Activated CD8-positive, alpha-beta memory T cell treated with anti-CD3 and anti-CD28 coated beads, Interleukin-2, amount 50 U/mL, for 4 hours (primary cell): ENCODE results near the gene APC2.
A peak's percentile ranks its signal among the peaks of the same experiment; 100 is the strongest.
"Not testable (repeated sequence)": the region's sequence is repeated elsewhere in the genome, so short reads cannot be mapped to it uniquely, and the experiment has no call there.

Experiments
- DNase-seq: peaks from one replicate; pipeline ENCODE4 v3.0.0-alpha.2; 2020

Gene APC2

DNA sequence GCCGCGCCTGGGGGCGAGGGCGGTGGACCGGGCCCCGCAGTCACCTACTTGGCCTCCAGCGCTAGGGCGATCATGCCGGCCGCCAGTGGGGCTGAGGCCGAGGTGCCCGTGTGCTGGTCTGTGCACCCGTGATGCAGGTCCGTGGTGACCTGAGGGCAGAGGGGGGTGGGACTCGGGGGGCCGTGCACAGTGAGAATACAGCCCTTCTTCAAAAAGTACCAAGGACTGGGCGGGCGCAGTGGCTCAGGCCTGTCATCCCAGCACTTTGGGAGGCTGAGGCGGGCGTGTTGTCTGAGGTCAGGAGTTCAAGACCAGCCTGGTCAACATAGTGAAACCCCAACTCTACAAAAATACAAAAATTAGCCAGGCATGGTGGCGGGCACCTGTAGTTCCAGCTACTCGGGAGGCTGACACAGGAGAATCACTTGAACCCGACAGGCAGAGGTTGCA lies 34.1 kb downstream of the APC2 start:
- DNase-seq = no peak

DNA sequence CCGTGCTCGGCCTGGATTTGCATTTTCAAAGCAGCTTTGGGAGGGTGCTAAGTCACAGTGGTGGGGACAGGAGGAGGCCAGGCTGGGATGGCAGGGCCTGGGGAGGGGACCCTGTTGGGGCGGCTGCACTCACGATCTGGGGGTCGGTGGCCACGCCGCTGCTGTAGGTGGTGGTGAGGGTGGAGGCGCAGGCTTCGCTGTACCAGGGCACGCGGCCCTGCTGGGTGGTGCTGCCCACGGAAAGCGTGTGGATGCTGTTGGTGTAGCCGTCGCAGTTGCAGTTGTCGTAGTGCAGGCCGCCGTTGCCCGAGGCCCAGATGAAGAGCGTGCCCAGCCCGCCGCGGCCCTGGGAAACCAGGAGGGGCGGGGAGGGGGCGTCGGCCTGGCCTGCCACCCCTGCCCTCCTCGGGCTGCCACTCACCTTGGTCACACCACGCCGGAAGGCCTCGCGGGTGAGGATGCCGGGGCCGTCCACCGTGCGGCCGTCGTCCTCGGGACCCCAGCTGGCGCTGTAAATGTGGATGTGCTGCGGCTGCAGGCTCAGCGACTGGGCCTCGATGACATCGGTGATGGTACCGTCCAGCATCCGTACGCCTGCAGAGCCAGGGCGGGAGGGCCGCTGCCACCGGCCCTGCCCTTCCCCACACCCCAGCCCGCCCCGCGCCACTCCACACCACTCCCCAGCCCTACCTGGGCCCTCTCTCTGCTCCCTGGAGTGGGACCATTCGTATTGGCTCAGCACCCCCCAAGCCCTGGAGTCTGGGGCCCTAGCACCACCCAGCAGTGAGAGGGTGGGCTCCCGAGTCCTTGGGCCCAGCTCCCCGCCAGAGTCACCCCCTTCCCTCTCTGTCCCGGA lies 37.0 kb downstream of the APC2 start:
- DNase-seq = peak; percentile 13

DNA sequence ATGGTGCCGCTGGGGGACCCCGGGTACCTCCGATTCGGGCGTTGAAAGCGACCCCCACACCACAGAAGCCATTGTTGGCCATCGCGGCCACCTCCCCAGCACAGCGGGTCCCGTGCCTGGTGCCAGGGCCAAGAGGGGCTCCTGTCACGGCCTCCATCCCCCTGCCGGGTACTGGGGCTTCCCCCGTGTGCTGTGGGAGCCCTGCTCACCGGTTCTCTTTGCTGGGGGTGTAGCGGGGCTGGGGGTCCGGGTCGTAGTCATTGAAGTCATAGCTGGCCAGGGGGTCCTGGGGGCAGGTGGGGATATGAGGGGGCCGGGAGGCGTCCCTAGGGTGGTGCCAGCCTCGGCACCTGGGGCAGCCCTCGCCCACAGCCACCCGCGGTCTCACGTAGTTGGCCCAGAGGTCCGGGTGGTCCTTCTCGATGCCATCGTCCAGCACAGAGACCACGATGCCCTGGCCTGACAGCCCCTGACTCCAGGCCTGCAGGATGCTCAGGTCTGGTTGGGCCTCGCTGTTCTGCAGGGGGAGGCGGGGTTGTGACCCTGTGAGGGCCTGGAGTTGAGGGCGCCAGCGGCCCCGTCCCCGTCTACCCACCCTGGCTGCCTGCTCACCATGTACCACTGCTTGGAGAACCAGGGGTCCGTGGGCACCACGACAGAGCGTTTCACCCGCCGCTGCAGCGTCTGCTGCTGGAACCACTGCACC lies 37.8 kb downstream of the APC2 start:
- peak; percentile 10 for DNase-seq

DNA sequence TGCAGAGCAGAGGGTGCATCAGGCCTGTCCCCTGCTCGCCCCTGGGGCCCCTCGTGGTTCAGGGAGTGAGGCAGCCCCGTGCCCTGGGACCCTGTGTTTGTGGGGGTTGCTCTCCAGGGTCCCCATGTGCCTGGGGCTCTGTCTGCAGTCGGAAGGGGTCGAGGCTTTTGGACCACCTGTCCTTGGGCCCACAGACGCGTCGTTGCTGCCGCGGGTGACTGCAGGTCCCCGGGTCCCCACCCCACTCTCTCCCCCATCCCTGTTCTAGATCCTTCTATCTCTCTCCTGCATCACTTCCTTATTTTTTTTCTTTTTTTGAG lies 38.3 kb downstream of the APC2 start:
- peak; percentile 17 for DNase-seq

DNA sequence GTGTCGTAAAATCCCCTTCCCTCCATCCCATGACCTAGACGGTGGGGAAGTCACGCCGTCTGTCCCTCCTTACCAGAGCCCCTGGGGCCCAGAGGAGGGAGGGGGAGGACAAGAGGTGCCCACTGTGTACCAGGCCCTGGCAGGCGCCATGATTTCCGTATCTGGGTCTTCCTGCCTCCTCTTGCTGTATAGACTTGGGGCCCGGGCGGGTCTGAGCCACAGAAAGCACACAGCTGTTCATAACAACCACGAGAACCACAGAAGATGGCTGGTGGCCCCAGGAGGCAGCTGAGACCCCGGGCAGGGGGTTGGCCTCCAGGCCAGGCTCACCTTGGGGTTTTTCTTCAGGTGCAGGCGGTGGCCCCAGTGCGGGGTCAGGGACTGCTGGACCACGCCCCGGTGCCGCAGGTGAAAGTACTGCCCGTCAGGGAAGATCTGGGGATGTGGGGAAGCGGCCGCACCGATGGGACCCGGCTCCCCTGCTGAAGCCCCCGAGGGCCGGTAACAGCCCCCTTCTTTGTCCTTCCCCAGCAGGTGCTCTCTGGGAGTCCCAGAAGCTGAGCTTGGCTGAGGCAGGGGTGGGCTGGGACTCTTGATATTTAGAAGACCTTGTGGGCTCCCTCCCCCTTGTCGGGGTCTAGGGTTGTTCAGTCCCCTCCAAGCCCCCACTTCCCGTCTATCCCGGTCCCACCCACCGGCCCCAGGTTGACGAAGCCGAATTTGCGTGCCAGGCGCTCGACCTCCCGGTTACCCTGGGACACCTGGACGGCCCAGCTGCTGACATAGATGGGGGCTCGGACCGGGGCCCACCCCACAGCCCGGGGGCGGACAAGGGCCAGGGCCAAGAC lies 39.8 kb downstream of the APC2 start:
- peak; percentile 21 for DNase-seq

DNA sequence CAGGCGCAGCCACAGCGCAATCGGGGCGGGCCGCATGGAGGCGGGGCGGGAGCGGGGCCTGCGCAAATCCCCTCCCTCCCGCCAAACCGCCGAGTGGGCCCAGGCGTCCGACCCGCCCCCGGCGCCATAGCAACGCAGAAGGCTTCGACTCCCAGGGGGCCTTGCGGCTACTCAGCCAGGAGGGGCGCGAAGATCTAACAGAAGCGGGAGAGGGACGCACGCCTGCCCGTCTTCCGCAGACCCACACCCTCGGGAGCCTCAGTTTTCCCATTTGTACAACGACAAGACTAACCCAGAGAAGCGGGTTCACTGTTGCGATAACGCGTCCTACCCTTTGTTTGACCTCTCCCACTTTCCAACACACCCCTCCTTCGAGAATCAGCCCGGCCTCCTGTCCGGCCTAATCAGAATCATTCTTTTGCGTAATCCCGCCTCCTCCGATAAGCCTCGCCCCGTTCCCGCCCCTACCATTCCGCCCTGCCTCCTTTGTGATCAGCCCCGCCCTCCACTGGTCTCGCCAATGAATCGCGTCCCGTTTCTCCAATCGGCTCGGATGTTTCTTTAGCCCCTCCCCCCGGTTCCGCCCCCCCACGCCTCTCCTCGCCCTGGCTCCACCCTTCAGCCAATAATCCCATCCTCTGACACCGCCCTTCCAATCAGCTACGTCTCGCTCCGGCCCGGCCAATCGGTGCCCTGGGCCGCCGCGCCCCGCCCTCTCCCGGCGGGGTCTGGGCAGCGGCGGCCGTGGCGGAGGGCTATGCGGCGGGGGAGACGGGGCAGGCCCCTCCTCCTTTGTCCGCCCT lies 40.6 kb downstream of the APC2 start, which contains the start of gene PCSK4:
Gene PCSK4 (minus strand): TSS at position 40 of the 803 bp plus-strand sequence. CDS start 4 bp downstream, at position 36.
- DNase-seq = peak; percentile 95

DNA sequence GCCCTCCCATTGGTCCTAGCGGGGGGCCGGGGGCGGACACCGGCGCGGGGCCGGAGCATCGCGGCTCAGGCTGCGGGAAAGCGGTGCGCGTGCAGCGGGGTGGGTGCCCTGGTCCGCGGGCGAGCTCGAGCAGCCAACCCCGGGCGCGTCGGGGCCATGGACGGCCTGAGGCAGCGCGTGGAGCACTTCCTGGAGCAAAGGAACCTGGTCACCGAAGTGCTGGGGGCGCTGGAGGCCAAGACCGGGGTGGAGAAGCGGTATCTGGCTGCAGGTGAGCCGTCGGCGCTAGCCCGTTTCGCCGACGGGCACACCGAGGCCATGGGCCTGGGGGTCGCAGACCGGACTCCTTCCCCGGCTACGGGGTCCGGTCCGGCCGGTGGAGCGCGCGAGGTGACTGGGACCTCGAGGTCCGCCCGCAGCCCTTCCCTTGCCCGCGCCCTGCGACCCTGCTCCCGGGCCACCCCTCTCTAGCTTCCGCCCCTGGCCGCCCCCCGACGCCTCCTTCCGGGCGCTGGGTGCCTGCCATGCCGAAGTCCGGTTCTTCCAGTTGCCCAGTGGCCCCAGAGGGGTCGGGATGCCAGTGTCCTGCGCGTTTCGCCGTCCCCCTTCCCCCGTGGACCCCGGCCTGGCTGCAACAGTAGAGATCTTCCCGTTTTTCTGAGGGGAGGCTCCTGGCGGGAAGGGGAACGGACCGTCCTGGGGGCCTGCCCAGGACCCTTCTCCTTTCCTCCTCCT lies 41.4 kb downstream of the APC2 start, which contains the start of gene REEP6:
Gene REEP6 (plus strand): TSS at position 68 of the 735 bp plus-strand sequence. CDS start 89 bp downstream, at position 157.
- no peak for DNase-seq

DNA sequence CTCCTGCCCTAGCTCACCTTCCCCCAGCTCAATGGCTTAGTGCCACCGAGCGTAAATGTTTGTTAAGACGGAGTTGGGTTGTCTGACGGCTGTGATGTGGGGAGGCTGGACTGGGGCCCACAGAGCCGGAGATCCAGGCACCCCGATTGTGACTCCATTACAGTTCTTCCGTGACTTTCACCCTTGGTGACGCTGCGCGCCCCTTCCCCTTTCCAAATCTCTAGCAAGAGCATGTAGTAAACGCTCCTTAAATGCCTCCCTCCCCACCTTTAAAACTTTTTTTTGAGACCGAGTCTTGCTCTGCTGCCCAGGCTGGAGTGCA lies 41.9 kb downstream of the APC2 start:
- DNase-seq = no peak

DNA sequence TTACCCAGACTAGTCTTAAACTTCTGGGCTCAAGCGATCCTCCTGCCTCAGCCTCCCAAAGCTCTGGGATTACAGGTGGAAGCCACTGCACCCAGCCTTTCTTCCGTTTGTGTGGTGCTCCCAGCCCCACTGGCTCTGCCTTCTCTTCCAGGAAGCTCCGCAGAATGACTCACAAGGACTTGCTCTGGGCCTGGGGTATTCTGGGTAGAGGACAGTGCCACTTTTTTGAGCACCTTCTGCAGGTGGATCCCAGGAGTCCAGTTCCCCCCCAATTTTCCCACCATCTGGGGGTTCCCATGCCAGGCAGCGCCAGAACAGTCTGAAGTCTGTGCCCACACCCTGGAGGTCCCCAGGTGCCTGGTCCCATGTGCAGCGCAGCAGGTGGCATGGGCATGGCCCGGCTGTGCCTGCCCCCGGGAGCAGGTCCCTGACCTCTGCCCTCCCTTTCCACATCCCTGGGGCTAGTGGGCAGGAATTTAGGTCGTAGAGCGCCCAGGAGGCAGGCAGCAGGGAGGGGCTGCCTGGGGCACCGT lies 42.6 kb downstream of the APC2 start:
- peak; percentile 15 for DNase-seq

DNA sequence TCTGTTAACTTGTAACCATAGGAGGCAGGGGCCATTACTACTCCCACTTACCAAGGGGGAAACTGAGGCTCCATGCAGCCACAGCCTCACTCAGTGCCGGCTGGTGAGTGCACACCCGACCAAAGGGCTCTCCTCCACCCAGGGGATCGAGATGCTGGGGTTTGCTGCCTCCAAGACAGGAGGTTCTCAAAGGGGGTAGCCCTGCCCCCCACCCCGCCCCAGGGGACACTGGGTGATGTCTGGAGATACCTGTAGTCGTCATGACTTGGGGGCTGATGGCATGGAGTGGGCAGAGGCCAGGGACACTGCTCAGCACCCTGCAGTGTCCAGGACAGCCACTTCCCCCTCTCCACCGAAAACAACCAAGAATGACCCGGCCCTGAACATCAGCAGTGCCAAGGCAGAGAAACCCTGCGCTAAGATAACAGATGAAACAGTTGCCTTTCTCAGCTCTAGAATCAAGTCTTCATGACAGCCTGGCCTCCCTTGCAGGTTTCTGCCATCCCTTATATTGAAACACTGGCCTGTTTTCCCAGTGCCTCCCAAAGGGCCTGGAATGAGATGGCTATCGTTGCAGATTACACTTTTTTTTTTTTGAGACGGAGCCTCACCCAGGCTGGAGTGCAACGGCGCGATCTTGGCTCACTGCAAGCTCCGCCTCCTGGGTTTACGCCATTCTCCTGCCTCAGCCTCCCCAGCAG lies 44.3 kb downstream of the APC2 start:
- no peak for DNase-seq

DNA sequence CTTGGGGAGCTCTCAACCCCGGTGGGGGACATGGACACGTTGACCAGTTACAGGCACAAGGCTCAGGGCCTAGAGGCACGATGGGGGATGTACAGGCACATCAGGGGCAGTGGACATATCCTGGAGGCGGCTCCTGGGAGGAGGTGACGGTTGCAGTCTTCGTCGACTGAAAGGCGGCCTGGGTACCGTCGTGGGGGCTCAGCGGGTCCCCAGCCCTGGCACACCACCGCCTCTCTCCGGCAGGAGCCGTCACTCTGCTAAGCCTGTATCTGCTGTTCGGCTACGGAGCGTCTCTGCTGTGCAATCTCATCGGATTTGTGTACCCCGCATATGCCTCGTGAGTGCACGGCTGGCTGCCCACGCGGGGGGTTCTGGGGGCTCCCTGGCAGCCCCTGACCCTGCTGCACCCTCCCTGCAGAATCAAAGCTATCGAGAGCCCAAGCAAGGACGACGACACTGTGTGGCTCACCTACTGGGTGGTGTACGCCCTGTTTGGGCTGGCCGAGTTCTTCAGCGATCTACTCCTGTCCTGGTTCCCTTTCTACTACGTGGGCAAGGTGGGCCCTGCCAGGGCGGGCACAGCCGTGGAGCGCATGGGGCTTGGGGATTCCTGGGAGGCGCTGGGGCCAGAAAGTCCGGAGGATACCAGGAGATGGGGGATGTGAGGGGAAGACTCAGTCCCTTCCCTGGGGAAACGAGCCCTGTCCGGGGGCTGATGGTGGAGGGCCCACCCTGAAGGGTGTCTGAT lies 45.3 kb downstream of the APC2 start:
- no peak for DNase-seq

DNA sequence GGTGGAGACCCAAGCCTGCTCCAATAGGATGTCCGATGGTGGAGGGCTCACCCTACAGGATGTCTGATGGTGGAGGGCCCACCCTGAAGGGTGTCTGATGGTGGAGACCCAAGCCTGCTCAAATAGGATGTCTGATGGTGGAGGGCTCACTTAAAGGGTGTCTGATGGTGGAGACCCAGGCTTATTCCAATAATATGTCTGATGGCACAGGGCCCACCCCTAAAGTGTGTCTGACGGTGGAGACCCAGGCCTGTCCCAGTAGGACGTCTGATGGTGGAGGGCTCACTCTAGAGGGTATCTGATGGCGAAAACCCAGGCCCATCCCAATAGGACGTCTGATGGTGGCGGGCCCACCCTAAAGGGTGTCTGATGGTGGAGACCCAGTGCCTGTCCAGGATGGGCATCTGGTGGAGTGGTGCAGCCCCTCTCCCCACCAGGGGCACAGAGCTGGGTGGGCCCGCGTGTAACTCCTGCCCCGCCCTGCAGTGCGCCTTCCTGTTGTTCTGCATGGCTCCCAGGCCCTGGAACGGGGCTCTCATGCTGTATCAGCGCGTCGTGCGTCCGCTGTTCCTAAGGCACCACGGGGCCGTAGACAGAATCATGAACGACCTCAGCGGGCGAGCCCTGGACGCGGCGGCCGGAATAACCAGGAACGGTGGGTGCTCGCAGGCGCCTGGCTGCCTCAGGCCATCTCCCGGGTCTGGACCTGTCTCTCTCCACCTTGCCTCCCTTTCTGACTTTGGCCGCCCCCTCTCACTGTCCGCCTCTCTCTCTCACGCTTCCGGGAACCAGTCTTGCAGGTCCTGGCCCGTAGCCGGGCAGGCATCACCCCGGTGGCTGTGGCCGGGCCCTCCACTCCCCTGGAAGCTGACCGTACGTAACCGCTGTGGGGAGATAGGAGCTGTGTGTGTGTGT lies 46.1 kb downstream of the APC2 start:
- DNase-seq = no peak

DNA sequence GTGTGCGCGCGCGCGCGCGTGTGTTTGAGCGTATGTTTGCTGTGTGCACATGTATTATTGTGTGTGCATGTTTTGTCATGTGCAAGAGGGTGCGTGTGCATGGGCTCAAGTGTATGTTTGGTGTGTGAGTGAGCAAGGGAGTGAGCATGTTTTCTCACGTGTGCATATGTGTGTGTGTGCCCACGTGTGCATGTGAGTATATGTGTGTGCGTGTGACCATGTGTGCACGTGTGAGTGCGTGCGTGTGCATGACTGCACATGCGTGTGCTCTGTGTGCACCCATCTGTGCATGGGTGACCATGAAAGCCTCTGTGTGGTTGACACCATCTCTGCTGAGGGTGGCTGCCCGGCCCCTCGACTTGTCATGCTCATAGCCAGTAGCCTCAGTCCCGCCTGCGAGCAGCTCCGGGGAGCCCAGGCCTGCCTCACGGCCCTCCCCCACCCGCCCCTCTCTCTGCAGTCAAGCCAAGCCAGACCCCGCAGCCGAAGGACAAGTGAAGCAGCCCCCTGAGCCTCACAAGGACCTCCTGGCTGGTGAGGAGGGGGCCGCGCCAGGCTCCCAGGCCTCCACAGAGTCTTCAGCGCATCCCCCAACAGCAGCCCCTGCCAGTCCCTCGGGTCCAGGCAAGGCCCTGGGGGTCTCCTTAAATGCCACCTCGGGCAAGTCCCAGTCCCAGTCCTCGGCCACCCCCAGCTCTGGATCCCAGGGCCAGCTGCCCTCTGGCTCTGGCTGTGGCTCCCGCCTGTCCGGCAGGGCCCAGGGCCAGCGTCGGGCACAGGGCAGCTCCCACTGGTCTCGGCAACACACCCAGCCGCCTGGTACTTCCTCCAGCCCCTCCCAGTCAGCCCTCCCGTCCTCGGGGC lies 47.0 kb downstream of the APC2 start:
- DNase-seq = no peak

DNA sequence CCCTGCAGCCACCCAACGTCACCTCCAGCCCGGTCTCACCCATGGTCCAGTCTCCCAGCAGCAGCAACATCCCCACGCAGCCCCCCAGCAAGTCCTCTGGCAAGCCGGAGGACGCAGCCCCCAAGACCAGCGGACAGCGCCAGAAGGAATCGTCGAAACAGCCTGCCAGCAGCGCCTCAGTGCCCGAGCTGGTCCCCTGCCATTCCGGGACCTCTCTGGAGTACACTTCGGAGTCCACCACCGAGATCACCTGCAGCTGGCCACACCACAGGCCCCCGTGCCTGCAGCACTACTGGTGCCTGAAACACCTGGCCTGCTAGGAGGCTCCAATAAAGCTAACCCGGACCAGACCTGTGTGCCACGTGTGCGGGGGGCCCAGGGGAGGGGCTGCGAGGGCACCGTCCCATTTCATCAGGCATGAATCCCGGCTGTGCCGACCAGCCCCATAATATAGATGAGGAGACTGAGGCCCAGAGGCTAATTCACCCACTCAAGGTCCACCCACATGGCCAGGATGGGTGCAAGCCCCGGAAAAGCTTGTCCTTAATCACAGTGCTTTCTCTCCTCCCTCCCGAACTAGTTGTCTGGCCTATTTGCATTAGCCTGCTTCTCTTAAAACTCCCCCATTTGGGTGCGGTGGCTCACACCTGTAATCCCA lies 47.8 kb downstream of the APC2 start:
- no peak for DNase-seq

DNA sequence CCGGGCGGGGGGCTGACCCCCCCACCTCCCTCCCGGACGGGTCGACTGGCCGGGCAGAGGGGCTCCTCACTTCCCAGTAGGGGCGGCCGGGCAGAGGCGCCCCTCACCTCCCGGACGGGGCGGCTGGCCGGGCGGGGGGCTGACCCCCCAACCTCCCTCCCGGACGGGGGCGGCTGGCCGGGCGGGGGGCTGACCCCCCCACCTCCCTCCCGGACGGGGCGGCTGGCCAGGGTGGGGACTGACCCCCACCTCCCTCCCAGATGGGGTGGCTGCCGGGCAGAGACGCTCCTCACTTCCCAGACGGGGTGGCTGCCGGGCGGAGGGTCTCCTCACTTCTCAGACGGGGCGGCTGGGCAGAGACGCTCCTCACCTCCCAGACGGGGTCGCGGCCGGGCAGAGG lies 49.3 kb downstream of the APC2 start:
- not testable (repeated sequence) for DNase-seq

DNA sequence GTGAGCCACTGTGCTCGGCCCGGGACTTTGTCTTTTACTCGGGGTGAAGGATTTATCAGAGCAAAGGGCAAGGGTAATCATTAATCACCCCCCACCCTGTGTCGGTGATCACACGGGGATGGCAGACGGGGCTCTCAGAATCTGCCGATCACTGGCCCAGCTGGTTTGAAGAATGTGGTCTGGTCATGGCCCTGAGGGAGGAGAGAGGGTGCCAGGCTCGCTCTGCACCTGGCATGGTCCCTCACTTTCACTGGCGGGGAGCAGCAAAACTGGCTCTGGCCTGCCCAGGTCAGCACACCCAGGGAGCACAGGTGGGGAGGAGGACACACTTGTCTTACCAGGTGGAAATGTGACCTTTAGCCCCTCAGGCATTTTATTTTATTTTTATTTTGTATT lies 51.3 kb downstream of the APC2 start:
- DNase-seq = no peak

DNA sequence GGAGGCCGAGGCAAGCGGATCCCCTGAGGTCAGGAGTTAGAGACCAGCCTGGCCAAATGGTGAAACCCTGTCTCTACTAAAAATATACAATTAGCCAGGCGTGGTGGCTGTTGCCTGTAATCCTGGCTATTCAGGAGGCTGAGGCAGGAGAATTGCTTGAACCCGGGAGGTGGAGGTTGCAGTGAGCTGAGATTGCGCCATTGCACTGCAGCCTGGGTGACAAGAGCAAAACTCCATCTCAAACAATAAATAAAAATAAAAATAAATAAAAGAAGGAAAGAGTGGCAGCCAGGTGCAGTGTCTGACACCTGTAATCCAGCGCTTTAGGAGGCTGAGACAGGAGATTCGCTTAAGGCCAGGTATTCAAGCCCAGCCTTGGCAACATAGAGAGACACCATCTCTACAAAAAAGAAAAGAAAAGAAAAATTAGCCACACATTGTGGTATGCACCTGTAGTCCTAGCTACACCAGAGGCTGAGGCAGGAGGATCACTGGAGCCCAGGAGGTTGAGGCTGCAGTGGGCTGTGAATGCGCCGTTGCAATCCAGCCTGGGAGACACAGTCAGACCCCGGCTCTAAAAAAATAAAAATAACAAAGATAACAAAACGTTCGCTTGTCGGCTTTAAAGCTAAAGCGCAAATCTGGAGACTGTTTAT lies 52.6 kb downstream of the APC2 start:
- DNase-seq = no peak
